GM12873 (cell line): ENCODE measurements around the gene VPS39.

ENCODE experiments used
- TF ChIP-seq, protein P1 (sequence below): IDR thresholded peaks from 2 replicates; pipeline ENCODE4 v1.5.1; 2012; ENCODE audit warnings: low read depth, mild to moderate bottlenecking, moderate library complexity, low read length, control low read depth; ENCODE audit not compliant: insufficient read depth; ENCODE audit errors: missing control alignments

VPS39 gene

GRCh38 chr15:42198516-42198915 is 9.6 kb downstream of the VPS39 start:
- TF ChIP-seq, protein P1, sequence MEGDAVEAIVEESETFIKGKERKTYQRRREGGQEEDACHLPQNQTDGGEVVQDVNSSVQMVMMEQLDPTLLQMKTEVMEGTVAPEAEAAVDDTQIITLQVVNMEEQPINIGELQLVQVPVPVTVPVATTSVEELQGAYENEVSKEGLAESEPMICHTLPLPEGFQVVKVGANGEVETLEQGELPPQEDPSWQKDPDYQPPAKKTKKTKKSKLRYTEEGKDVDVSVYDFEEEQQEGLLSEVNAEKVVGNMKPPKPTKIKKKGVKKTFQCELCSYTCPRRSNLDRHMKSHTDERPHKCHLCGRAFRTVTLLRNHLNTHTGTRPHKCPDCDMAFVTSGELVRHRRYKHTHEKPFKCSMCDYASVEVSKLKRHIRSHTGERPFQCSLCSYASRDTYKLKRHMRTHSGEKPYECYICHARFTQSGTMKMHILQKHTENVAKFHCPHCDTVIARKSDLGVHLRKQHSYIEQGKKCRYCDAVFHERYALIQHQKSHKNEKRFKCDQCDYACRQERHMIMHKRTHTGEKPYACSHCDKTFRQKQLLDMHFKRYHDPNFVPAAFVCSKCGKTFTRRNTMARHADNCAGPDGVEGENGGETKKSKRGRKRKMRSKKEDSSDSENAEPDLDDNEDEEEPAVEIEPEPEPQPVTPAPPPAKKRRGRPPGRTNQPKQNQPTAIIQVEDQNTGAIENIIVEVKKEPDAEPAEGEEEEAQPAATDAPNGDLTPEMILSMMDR = no peak

DNA sequence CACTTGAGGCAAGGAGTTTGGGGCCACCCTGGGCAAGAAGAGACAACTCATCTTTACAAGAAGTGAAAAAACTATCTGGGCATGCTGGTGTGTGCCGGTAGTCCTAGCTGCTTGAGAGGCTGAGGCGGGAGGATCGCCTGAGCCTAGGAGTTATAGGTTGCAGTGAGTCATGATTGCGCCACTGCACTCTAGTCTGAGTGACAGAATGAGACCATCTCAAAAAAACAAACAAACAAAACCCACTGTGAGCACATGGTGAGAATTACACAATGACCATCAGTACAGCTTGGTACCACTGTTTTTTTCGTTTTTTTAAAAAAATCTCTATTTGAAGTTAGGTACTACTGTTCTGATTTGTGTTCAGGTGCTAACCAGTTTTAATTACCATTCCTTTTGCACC is 13.6 kb downstream of the VPS39 start:
- TF ChIP-seq, protein P1 = no peak

GRCh38 chr15:42193383-42193782 is 14.7 kb downstream of the VPS39 start:
- TF ChIP-seq, protein P1 = no peak

DNA sequence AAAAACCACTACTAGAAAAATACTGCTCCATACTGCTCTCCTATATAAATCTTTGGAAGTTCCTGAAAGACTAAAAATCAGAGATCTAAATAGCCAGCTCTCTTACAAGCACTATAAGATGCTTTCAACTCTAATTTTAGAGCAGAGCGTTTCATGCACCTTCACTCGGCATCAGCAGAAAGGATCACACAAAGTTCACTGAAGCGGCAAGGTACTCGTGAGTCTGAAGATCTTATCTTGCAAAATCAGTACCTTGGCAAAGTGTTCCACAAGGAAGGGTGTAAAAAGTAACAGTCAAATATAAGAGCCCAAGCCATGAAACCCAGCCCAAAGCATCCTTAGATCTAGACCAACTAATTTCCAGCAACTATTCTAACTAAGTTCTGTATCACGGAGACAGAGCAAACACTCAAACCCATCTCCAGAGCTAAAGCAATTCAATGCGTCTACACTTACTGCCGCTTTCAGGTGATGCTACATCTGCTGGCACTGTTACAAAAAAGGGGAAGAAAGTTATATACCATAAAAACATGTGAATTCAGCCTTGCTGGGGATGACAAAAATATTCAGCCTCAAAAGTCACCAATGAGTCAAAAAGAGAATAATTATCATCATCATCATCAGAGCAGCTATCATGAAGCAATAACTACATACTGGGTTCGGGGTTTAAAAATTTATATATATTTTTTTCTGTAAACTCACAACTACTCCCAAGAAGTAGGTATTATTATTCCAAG is 16.3 kb downstream of the VPS39 start:
- TF ChIP-seq, protein P1 = no peak

DNA sequence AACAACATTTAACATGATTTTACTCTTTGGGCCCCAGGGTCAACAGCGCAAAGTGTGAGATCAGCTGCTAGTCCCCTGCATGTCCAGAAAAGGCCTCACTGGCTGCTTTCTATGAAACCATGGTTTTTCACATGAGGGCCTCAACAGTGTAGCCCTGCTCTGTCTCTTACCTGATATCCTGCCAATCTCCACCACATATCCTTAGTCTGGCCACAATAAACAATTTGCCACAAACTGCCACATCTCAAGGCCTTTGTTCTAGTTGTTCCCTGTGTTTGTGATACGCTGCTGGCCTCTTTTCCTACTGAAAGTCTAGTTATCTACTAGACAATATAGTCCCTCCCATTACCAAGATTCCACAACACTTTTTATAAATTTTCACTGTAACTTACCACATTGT is 17.7 kb downstream of the VPS39 start:
- TF ChIP-seq, protein P1 = no peak

DNA sequence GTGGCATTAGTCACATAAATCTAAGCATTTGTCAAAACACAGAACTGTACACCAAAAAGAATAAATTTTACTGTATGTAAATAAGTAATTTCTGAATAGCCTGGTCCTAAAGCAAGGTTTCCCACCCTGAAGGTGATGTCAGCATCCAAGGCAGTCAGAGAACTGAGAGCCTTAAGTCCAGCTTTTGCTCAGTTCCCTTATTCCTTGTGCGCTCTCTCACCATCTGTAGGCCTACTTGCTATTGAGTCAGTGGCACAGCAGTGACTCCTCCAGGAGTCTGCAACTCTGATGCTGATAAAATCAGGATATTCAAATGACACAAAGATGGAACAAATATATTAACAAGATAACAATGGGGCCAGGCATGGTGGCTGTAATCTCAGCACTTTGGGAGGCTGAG is 22.3 kb downstream of the VPS39 start:
- TF ChIP-seq, protein P1 = no peak

GRCh38 chr15:42184736-42185135 is 23.4 kb downstream of the VPS39 start:
- TF ChIP-seq, protein P1 = no peak
